A549 treated with ZK216348 at 1 μM for 4 hours (cell line): ENCODE data around the gene TEX22. TPM values are rescaled to one million over a fixed set of nuclear protein-coding genes. Genes with fewer than 3 reads are reported as not detected.

Experiments
- total RNA-seq: library from RNA; stranded (reverse); fragments of 200-300 nt; extraction: Qiagen RNA extraction; gene quantifications from 5 replicates; pipeline ENCODE4 v1.2.3, GENCODE V29; 2022; ENCODE audit warnings: low read depth

TEX22 gene, protein sequence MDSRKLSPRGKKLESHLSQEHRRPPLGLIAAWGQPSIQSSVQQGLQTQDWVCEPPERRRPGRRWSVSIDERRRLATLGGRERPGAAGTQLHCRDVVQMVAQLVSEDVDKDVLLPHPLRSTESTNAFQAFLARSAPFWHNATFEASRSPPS
- total RNA-seq, result 0.09 to 0.41 TPM (median 0.28 TPM) in 4 of 5 replicates, not detected in the other

DNA sequence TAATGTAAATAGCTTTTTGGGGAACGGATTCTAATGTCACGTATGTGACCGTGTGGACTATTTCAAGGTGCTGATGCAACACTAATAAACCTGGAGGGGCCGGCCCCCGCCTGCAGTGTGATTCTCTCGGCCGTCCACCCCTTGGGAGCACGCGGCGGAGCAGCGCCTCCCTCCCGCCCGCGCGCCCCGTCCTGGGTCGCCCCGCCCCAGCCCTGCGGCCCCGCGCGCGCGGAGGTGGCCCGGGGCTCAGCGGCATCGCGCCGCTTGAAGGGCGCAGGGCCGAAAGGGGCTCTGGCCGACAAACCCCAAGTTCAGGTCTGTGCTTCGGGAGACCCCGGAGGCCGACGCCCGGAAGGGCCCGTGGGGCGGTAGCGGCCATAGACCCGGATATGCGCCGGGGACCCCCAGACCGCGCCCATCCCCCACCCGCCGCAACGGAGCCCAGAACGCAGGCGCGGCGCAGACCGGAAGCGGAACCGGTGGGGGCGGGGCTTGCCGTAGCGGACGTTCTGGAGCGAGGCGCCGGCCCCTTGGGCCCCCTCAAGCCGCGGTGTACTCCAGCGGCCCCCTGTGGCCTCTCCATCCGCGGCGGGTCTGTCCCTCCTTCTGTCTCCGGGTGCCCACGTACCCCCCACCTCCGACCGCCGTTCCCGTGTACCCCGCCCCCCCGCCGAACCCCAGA lies at the start of gene TEX22:
Gene TEX22 (plus strand): TSS at position 495 of the 682 bp plus-strand sequence. CDS start 803 bp downstream, outside the sequence.

DNA sequence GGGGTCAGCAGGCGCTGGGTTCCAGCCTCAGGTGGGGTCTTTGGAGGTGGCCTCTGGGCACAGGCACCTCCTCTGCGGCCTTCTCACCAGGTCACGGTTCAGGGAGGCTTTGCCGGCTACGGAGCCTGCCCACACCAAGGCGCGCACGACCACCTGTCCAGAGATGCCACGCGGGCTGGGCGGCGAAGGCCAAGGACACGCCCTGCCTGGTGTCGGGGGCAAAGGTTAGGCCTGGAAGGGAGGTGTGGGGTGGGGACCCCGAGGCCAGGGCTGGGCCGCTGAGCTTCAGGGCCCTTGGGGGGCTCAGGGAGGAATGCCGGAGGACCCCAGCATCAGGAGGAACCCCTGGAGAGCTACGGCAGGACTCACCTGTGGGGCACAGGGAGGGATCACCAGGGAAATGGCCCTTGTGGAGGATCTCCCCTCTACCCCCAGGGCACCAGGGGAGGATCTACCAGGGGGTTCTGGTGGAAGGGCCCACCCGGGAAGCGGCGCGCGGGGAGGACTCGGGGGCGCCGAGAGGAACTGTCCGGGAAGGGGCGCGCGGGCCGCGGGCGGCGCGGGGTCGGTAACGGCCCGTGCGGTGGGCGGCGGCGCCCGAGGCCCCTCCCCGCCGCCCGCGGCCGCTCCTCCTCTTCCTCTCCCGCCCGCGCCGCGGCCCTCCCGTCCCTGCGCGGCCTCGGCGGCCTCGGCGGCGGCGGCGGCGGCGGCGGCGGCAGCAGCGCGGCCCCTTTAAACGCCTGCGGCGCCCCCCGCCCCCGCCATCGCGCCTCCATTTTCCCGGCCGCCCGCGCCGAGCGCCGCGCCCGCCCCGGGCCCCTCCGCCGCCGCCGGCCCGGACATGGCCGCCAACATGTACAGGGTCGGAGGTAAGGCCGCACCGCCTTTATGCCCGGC lies 21.1 kb downstream of the TEX22 start, which contains the start of gene MTA1:
Gene MTA1 (plus strand): TSS at position 633 of the 897 bp plus-strand sequence. CDS start 209 bp downstream, at position 842.

Other genes with a start within 250 kb of the TEX22 start
- gene JAG2, start 229.8 kb upstream of the TEX22 start, total RNA-seq, result 12.6 to 30.0 TPM (median 29.1 TPM) in 5 replicates
- gene NUDT14, start 217.2 kb upstream of the TEX22 start, total RNA-seq, result 17.7 to 45.0 TPM (median 39.9 TPM) in 5 replicates
- gene BTBD6, start 150.0 kb upstream of the TEX22 start, total RNA-seq, result 24.6 to 44.9 TPM (median 43.5 TPM) in 5 replicates
- 25.4 to 31.1 TPM (median 30.3 TPM) in 5 replicates for gene BRF1, start 97.5 kb upstream of the TEX22 start, total RNA-seq
- 13.2 to 32.2 TPM (median 27.2 TPM) in 5 replicates for gene PACS2, start 83.8 kb upstream of the TEX22 start, total RNA-seq
- 46.8 to 93.0 TPM (median 83.4 TPM) in 5 replicates for gene MTA1, start 21.3 kb downstream of the TEX22 start, total RNA-seq
- gene CRIP2, start 76.3 kb downstream of the TEX22 start, total RNA-seq, result 88.9 to 214 TPM (median 186 TPM) in 5 replicates
- gene CRIP1, start 88.3 kb downstream of the TEX22 start, total RNA-seq, result 1,412 to 1,892 TPM (median 1,789 TPM) in 5 replicates
- 16.9 to 52.9 TPM (median 47.2 TPM) in 5 replicates for gene TEDC1, start 92.7 kb downstream of the TEX22 start, total RNA-seq
- gene TMEM121, start 128.0 kb downstream of the TEX22 start, total RNA-seq, result 2.1 to 11.7 TPM (median 10.8 TPM) in 5 replicates